GM23338 (cell line): ENCODE results near the gene MTCH2. TPM values are rescaled to one million over a fixed set of nuclear protein-coding genes. Genes with fewer than 3 reads are reported as not detected.

Source experiments
- ATAC-seq: fragments of 200-7000 bp; cut with Tn5 transposase; 3 replicates; pipeline ENCODE4 v1.9.1; 2020
- DNase-seq: peaks from one replicate; pipeline ENCODE4 v3.0.0-alpha.2; 2015; ENCODE audit warnings: low spot score
- H2AFZ ChIP-seq: fragments of 200-600 bp; sonication (generic); 2 replicates; pipeline ENCODE4 v1.8.0; 2016; ENCODE audit warnings: antibody characterized with exemption, mild to moderate bottlenecking, moderate library complexity
- H3F3A ChIP-seq: fragments of 200-600 bp; sonication (generic); replicated peaks from 2 replicates; pipeline ENCODE4 v1.8.0; 2017; ENCODE audit warnings: antibody characterized with exemption, mixed run types, low read depth
- H3K27ac ChIP-seq: fragments of 200-600 bp; sonication (generic); 2 replicates; pipeline ENCODE4 v1.6.1; 2016; ENCODE audit warnings: low read depth
- H3K27me3 ChIP-seq: fragments of 200-600 bp; sonication (generic); 2 replicates; pipeline ENCODE4 v1.8.0; 2016; ENCODE audit warnings: mild to moderate bottlenecking, mixed run types, moderate library complexity; ENCODE audit not compliant: insufficient read depth
- H3K36me3 ChIP-seq: fragments of 200-600 bp; sonication (generic); 2 replicates; pipeline ENCODE4 v1.8.0; 2016; ENCODE audit warnings: mild to moderate bottlenecking; ENCODE audit not compliant: insufficient read depth
- H3K4me1 ChIP-seq: fragments of 200-600 bp; sonication (generic); 2 replicates; pipeline ENCODE4 v1.8.0; 2016; ENCODE audit warnings: mild to moderate bottlenecking, moderate library complexity; ENCODE audit not compliant: insufficient read depth
- H3K4me2 ChIP-seq: fragments of 200-600 bp; sonication (generic); 2 replicates; pipeline ENCODE4 v1.7.1; 2017; ENCODE audit warnings: mixed run types
- H3K4me3 ChIP-seq: fragments of 200-600 bp; sonication (generic); 2 replicates; pipeline ENCODE4 v1.6.1; 2016; ENCODE audit warnings: mixed run types
- H3K79me2 ChIP-seq: fragments of 200-600 bp; sonication (generic); replicated peaks from 2 replicates; pipeline ENCODE4 v1.8.0; 2017; ENCODE audit warnings: mild to moderate bottlenecking; ENCODE audit not compliant: insufficient read depth
- H3K9me2 ChIP-seq: fragments of 200-600 bp; sonication (generic); 2 replicates; pipeline ENCODE4 v1.8.0; 2017; ENCODE audit not compliant: insufficient read depth
- H4K20me1 ChIP-seq: fragments of 200-600 bp; sonication (generic); replicated peaks from 2 replicates; pipeline ENCODE4 v1.8.0; 2017; ENCODE audit warnings: mild to moderate bottlenecking; ENCODE audit not compliant: insufficient read depth
- H3K27ac Mint-ChIP-seq: 2 replicates; pipeline ENCODE4 v1.8.0; 2020; ENCODE audit warnings: inconsistent platforms, mild to moderate bottlenecking, moderate library complexity, mixed read lengths
- H3K27me3 Mint-ChIP-seq: 3 replicates; pipeline ENCODE4 v1.8.0; 2022; ENCODE audit warnings: low read depth, mild to moderate bottlenecking, moderate library complexity, mixed read lengths, inconsistent platforms; ENCODE audit not compliant: insufficient read depth, poor library complexity
- H3K36me3 Mint-ChIP-seq: 3 replicates; pipeline ENCODE4 v1.8.0; 2021; ENCODE audit warnings: low read depth, mild to moderate bottlenecking, inconsistent platforms, moderate library complexity, mixed read lengths
- H3K4me1 Mint-ChIP-seq: 3 replicates; pipeline ENCODE4 v1.8.0; 2020; ENCODE audit warnings: mild to moderate bottlenecking, inconsistent platforms, mixed read lengths
- H3K4me3 Mint-ChIP-seq: 3 replicates; pipeline ENCODE4 v1.8.0; 2021; ENCODE audit warnings: moderate library complexity, mild to moderate bottlenecking, inconsistent platforms, mixed read lengths
- H3K9me3 Mint-ChIP-seq: 3 replicates; pipeline ENCODE4 v1.8.0; 2020; ENCODE audit warnings: moderate library complexity, mild to moderate bottlenecking, inconsistent platforms, mixed read lengths
- CREB1 ChIP-seq: fragments of 250-450 bp; sonication (Bioruptor Pico); IDR thresholded peaks from 2 replicates; pipeline ENCODE4 v1.5.0; 2020; ENCODE audit warnings: low read depth, mild to moderate bottlenecking, moderate library complexity
- EZH2 ChIP-seq: fragments of 200-600 bp; sonication (generic); IDR thresholded peaks from one replicate; pipeline ENCODE4 v1.8.0; 2017; ENCODE audit warnings: antibody characterized with exemption, mild to moderate bottlenecking, low read depth; ENCODE audit not compliant: unreplicated experiment
- EZH2phosphoT487 ChIP-seq: fragments of 200-600 bp; sonication (generic); IDR thresholded peaks from one replicate; pipeline ENCODE4 v1.8.1; 2018; ENCODE audit warnings: antibody characterized with exemption; ENCODE audit not compliant: unreplicated experiment
- JUNB ChIP-seq: IDR thresholded peaks from one replicate; pipeline ENCODE4 v1.6.1; 2016; ENCODE audit warnings: antibody characterized with exemption; ENCODE audit not compliant: unreplicated experiment
- NANOG ChIP-seq: IDR thresholded peaks from 2 replicates; pipeline ENCODE4 v1.6.1; 2016; ENCODE audit warnings: antibody characterized with exemption, borderline replicate concordance
- POLR2AphosphoS5 ChIP-seq: IDR thresholded peaks from 2 replicates; pipeline ENCODE4 v1.6.1; 2016; ENCODE audit warnings: antibody characterized with exemption, low read depth
- STAT1 ChIP-seq: IDR thresholded peaks from one replicate; pipeline ENCODE4 v1.6.1; 2016; ENCODE audit warnings: antibody characterized with exemption; ENCODE audit not compliant: unreplicated experiment
- ZNF114 ChIP-seq: fragments of 250-450 bp; sonication (Bioruptor Pico); IDR thresholded peaks from 2 replicates; pipeline ENCODE4 v1.5.0; 2020; ENCODE audit warnings: mild to moderate bottlenecking, moderate library complexity
- ZNF331 ChIP-seq: fragments of 250-450 bp; sonication (Bioruptor Pico); IDR thresholded peaks from 2 replicates; pipeline ENCODE4 v1.5.0; 2020; ENCODE audit warnings: low read depth, mild to moderate bottlenecking, moderate library complexity
- polyA plus RNA-seq: library from polyadenylated mRNA; unstranded; fragments of >200 nt; fragmentation: Nextera tagmentation; extraction: Ambion mirVana; gene quantifications from 2 replicates; pipeline ENCODE4 v1.2.1, GENCODE V29; 2016
- total RNA-seq: library from RNA; depleted of rRNA; stranded (reverse); fragments of >200 nt; shearing (Covaris generic); gene quantifications from 2 replicates; pipeline ENCODE4 v1.2.3, GENCODE V29; 2014
- TF ChIP-seq, protein P1 (sequence below), 2 experiments: fragments of 200-600 bp in 1 of 2; sonication (generic) in 1 of 2; conservative IDR thresholded peaks; 2 replicates each; pipeline versions ENCODE4 v1.5.1 to v1.6.1; 2016 to 2017; ENCODE audit warnings: antibody characterized with exemption in 2 of 2, low read depth in 2 of 2, mild to moderate bottlenecking in 2 of 2, moderate library complexity in 1 of 2
- TF ChIP-seq, protein P2 (sequence below): IDR thresholded peaks from one replicate; pipeline ENCODE4 v1.6.1; 2018; ENCODE audit warnings: antibody characterized with exemption; ENCODE audit not compliant: unreplicated experiment
- TF ChIP-seq, protein P3 (sequence below): fragments of 250-450 bp; sonication (Bioruptor Pico); IDR thresholded peaks from 2 replicates; pipeline ENCODE4 v1.5.0; 2020; ENCODE audit warnings: mild to moderate bottlenecking, moderate library complexity
- TF ChIP-seq, protein P4 (sequence below): IDR thresholded peaks from 2 replicates; pipeline ENCODE4 v1.6.1; 2016; ENCODE audit warnings: antibody characterized with exemption

MTCH2 gene
- total and polyA plus RNA-seq, 2 experiments from 2014 or later: 90.9 to 155 TPM

DNA sequence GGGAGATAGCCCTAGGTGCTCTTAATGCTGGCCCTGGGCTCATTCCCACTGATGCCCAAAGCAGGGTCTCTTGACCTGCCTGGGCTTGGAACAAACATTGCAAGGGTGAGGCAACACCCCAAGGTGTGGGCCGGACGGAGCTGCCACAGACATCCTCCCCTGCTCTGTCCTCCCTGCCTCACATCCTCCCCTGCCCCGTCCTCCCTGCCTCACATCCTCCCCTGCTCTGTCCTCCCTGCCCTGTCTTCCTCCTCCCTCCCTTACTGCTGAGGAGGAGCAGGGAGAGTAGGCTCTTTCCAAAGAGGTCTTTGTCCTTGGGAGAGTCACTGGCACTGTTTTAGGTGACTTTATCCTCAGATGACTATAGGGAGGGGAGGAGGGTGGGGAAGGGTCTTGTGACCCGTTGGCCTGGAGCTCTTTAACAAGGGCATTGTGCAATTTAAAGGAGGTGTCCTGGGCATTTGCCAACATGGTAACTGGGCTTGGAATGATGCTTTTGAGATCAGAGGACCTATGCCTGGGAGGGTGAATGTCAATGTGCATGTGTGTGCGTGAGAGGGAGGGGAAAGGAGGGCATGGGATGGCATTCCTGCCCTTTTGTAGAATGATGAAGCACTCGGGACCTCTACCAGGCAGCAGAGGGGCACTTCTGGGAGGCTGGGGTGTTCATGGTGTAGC, 55.2 kb downstream of the MTCH2 start:
- Histone ChIP-seq H3K27ac (no peak overlapping the region), H3K79me2 (no peaks in the 10 kb centered on the region), H2AFZ (no peak overlapping the region), H3K4me1 (peaks cover 8% of the 10 kb centered on the region), H3K27me3 (peaks cover 29% of the 10 kb centered on the region), H3K4me3 (no peak overlapping the region), H3K36me3 (peaks cover 6% of the 10 kb centered on the region; the same call in 1 of the 2 replicates), H3F3A (no peaks in the 10 kb centered on the region), H3K4me2 (no peak overlapping the region), H3K9me2 (0 out of 2 replicates have a peak, but pooled peaks cover 6% of the 10 kb centered on the region), H4K20me1 (no peaks in the 10 kb centered on the region; the same call in 1 of the 2 replicates)
- TF ChIP-seq, protein P1, sequence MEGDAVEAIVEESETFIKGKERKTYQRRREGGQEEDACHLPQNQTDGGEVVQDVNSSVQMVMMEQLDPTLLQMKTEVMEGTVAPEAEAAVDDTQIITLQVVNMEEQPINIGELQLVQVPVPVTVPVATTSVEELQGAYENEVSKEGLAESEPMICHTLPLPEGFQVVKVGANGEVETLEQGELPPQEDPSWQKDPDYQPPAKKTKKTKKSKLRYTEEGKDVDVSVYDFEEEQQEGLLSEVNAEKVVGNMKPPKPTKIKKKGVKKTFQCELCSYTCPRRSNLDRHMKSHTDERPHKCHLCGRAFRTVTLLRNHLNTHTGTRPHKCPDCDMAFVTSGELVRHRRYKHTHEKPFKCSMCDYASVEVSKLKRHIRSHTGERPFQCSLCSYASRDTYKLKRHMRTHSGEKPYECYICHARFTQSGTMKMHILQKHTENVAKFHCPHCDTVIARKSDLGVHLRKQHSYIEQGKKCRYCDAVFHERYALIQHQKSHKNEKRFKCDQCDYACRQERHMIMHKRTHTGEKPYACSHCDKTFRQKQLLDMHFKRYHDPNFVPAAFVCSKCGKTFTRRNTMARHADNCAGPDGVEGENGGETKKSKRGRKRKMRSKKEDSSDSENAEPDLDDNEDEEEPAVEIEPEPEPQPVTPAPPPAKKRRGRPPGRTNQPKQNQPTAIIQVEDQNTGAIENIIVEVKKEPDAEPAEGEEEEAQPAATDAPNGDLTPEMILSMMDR (conservative IDR thresholded peaks at IDR 0.05; ENCODE audit: low read depth in 2 of 2): no peak
- TF ChIP-seq EZH2phosphoT487 (no peak), ZNF114 (no peak), POLR2AphosphoS5 (no peak), JUNB (no peak), ZNF331 (CRISPR knock-in tag) (no peak), EZH2 (no peak), NANOG (no peak), CREB1 (no peak), STAT1 (no peak)
- TF ChIP-seq, protein P2, sequence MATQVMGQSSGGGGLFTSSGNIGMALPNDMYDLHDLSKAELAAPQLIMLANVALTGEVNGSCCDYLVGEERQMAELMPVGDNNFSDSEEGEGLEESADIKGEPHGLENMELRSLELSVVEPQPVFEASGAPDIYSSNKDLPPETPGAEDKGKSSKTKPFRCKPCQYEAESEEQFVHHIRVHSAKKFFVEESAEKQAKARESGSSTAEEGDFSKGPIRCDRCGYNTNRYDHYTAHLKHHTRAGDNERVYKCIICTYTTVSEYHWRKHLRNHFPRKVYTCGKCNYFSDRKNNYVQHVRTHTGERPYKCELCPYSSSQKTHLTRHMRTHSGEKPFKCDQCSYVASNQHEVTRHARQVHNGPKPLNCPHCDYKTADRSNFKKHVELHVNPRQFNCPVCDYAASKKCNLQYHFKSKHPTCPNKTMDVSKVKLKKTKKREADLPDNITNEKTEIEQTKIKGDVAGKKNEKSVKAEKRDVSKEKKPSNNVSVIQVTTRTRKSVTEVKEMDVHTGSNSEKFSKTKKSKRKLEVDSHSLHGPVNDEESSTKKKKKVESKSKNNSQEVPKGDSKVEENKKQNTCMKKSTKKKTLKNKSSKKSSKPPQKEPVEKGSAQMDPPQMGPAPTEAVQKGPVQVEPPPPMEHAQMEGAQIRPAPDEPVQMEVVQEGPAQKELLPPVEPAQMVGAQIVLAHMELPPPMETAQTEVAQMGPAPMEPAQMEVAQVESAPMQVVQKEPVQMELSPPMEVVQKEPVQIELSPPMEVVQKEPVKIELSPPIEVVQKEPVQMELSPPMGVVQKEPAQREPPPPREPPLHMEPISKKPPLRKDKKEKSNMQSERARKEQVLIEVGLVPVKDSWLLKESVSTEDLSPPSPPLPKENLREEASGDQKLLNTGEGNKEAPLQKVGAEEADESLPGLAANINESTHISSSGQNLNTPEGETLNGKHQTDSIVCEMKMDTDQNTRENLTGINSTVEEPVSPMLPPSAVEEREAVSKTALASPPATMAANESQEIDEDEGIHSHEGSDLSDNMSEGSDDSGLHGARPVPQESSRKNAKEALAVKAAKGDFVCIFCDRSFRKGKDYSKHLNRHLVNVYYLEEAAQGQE: no peak
- TF ChIP-seq, protein P3, sequence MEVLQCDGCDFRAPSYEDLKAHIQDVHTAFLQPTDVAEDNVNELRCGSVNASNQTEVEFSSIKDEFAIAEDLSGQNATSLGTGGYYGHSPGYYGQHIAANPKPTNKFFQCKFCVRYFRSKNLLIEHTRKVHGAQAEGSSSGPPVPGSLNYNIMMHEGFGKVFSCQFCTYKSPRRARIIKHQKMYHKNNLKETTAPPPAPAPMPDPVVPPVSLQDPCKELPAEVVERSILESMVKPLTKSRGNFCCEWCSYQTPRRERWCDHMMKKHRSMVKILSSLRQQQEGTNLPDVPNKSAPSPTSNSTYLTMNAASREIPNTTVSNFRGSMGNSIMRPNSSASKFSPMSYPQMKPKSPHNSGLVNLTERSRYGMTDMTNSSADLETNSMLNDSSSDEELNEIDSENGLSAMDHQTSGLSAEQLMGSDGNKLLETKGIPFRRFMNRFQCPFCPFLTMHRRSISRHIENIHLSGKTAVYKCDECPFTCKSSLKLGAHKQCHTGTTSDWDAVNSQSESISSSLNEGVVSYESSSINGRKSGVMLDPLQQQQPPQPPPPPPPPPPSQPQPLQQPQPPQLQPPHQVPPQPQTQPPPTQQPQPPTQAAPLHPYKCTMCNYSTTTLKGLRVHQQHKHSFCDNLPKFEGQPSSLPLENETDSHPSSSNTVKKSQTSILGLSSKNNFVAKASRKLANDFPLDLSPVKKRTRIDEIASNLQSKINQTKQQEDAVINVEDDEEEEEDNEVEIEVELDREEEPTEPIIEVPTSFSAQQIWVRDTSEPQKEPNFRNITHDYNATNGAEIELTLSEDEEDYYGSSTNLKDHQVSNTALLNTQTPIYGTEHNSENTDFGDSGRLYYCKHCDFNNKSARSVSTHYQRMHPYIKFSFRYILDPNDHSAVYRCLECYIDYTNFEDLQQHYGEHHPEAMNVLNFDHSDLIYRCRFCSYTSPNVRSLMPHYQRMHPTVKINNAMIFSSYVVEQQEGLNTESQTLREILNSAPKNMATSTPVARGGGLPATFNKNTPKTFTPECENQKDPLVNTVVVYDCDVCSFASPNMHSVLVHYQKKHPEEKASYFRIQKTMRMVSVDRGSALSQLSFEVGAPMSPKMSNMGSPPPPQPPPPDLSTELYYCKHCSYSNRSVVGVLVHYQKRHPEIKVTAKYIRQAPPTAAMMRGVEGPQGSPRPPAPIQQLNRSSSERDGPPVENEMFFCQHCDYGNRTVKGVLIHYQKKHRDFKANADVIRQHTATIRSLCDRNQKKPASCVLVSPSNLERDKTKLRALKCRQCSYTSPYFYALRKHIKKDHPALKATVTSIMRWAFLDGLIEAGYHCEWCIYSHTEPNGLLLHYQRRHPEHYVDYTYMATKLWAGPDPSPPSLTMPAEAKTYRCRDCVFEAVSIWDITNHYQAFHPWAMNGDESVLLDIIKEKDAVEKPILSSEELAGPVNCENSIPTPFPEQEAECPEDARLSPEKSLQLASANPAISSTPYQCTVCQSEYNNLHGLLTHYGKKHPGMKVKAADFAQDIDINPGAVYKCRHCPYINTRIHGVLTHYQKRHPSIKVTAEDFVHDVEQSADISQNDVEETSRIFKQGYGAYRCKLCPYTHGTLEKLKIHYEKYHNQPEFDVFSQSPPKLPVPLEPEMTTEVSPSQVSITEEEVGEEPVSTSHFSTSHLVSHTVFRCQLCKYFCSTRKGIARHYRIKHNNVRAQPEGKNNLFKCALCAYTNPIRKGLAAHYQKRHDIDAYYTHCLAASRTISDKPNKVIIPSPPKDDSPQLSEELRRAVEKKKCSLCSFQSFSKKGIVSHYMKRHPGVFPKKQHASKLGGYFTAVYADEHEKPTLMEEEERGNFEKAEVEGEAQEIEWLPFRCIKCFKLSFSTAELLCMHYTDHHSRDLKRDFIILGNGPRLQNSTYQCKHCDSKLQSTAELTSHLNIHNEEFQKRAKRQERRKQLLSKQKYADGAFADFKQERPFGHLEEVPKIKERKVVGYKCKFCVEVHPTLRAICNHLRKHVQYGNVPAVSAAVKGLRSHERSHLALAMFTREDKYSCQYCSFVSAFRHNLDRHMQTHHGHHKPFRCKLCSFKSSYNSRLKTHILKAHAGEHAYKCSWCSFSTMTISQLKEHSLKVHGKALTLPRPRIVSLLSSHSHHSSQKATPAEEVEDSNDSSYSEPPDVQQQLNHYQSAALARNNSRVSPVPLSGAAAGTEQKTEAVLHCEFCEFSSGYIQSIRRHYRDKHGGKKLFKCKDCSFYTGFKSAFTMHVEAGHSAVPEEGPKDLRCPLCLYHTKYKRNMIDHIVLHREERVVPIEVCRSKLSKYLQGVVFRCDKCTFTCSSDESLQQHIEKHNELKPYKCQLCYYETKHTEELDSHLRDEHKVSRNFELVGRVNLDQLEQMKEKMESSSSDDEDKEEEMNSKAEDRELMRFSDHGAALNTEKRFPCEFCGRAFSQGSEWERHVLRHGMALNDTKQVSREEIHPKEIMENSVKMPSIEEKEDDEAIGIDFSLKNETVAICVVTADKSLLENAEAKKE (CRISPR knock-in tag): no peak
- TF ChIP-seq, protein P4, sequence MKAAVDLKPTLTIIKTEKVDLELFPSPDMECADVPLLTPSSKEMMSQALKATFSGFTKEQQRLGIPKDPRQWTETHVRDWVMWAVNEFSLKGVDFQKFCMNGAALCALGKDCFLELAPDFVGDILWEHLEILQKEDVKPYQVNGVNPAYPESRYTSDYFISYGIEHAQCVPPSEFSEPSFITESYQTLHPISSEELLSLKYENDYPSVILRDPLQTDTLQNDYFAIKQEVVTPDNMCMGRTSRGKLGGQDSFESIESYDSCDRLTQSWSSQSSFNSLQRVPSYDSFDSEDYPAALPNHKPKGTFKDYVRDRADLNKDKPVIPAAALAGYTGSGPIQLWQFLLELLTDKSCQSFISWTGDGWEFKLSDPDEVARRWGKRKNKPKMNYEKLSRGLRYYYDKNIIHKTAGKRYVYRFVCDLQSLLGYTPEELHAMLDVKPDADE: no peak
- no peak overlapping the region for H3K4me3 Mint-ChIP-seq
- peaks cover 33% of the 10 kb centered on the region for H3K36me3 Mint-ChIP-seq
- H3K4me1 Mint-ChIP-seq: peaks cover 6% of the 10 kb centered on the region; the same call in 2 of the 3 replicates
- DNase-seq (no peak), ATAC-seq (no peak)
- H3K9me3 Mint-ChIP-seq: no peaks in the 10 kb centered on the region
- H3K27ac Mint-ChIP-seq: no peak overlapping the region
- H3K27me3 Mint-ChIP-seq: peaks cover 28% of the 10 kb centered on the region
